ENCODE results near the gene GALNT4.
A peak's percentile ranks its signal among the peaks of the same experiment; 100 is the strongest.

DNA sequence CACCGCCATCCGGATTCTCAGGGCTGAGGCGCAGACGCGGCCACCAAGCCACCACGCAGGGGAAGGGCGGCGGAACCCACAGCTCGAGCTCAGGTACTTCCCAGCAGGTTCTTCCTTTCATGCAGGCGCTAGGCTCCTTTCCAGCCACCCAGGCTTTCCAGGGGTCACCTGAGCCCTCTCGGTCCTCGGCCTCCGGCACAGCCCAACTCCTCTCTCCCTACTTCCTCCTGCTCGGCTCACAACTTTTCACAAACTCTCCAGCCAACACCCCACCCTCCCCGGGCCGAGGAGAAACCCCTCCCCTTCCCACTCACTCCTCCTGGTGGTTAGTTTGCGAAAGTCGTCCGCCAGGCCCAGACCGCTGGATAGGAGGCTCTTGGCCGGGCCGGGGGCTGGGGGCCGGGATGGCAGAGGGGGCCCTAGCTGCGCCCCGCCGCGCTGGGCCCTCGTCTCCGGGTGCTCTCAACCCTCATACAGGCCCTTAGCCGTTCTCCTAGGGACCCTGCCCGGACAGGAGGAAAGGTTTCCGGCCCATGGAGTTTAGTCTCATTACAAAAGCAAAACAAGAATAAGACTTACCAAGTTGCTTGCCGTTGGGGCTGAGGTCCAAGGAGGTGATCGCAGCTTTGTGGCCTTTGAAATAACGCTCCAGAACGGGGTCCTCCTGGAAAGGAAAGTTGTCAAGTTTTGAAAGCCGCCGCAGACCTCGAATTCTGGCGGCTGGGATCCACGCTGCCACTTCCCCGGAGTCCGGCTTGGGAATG, at the start of gene GALNT4:
- 0 out of 4 replicates have a peak, but pooled peaks of 1 of the 2 experiments have one; percentile 31 for TF ChIP-seq SIN3A (IDR thresholded peaks at IDR 0.05; ENCODE audit: borderline replicate concordance in 2 of 2, control insufficient read depth in 1 of 2, low read depth in 2 of 2, low read length in 2 of 2)
- TF ChIP-seq, protein P1, sequence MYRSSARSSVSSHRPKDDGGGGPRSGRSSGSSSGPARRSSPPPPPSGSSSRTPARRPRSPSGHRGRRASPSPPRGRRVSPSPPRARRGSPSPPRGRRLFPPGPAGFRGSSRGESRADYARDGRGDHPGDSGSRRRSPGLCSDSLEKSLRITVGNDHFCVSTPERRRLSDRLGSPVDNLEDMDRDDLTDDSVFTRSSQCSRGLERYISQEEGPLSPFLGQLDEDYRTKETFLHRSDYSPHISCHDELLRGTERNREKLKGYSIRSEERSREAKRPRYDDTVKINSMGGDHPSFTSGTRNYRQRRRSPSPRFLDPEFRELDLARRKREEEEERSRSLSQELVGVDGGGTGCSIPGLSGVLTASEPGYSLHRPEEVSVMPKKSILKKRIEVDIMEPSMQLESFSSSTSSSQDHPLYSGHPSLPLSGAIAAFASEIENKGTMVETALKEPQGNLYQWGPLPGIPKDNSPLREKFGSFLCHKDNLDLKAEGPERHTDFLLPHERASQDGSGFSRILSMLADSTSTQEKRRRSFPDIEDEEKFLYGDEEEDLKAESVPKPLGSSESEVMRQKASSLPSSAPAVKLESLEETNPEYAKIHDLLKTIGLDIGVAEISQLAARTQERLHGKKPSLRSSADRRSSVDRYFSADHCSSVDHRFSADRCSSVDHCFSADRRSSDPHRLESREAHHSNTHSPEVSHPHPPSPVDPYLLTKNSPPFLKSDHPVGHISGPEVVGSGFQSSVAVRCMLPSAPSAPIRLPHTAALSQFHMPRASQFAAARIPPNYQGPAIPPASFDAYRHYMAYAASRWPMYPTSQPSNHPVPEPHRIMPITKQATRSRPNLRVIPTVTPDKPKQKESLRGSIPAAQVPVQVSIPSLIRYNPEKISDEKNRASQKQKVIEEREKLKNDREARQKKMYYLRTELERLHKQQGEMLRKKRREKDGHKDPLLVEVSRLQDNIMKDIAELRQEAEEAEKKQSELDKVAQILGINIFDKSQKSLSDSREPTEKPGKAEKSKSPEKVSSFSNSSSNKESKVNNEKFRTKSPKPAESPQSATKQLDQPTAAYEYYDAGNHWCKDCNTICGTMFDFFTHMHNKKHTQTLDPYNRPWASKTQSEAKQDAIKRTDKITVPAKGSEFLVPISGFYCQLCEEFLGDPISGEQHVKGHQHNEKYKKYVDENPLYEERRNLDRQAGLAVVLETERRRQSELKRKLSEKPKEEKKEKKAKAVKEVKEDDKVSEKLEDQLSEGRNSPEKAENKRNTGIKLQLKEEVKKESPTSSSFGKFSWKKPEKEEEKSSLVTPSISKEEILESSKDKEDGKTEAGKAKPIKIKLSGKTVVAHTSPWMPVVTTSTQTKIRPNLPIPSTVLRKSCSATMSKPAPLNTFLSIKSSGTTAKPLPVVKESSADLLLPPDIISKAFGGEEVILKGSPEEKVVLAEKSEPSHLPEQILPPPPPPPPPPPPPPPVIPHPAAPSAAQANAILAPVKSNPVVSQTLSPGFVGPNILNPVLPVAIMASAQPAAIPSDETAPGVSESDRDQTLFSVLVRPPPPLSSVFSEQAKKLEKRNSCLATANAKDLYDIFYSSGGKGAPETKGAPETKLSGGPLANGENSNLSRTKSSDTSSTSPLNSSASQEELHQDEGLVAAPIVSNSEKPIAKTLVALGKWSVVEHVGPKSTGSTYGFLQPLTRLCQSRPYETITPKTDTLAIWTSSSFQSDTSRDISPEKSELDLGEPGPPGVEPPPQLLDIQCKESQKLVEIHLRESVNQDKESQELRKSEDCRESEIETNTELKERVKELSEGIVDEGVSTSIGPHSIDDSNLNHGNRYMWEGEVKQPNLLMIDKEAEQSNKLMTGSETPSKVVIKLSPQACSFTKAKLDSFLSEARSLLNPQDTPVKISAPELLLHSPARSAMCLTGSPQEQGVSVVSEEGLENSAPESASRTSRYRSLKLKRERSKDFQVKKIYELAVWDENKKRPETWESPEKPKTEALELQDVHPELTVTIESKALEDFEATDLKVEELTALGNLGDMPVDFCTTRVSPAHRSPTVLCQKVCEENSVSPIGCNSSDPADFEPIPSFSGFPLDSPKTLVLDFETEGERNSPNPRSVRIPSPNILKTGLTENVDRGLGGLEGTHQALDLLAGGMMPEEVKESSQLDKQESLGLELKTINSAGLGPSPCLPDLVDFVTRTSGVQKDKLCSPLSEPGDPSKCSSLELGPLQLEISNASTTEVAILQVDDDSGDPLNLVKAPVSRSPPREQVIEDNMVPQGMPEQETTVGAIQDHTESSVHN (IDR thresholded peaks at IDR 0.05; ENCODE audit: borderline replicate concordance in 1 of 2, low read depth in 1 of 2) = no peak
- TF ChIP-seq, protein P2, sequence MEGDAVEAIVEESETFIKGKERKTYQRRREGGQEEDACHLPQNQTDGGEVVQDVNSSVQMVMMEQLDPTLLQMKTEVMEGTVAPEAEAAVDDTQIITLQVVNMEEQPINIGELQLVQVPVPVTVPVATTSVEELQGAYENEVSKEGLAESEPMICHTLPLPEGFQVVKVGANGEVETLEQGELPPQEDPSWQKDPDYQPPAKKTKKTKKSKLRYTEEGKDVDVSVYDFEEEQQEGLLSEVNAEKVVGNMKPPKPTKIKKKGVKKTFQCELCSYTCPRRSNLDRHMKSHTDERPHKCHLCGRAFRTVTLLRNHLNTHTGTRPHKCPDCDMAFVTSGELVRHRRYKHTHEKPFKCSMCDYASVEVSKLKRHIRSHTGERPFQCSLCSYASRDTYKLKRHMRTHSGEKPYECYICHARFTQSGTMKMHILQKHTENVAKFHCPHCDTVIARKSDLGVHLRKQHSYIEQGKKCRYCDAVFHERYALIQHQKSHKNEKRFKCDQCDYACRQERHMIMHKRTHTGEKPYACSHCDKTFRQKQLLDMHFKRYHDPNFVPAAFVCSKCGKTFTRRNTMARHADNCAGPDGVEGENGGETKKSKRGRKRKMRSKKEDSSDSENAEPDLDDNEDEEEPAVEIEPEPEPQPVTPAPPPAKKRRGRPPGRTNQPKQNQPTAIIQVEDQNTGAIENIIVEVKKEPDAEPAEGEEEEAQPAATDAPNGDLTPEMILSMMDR (IDR thresholded peaks at IDR 0.05 in 2 of 3, conservative IDR thresholded peaks at IDR 0.05 in 1 of 3; ENCODE audit: insufficient read depth in 2 of 3, low read depth in 1 of 3, low read length in 3 of 3) = peak; percentile 61 to 81 (median 74)
- no peak for TF ChIP-seq ZNF696 (CRISPR knock-in tag; conservative IDR thresholded peaks at IDR 0.05)
- TF ChIP-seq POLR2AphosphoS5 (IDR thresholded peaks at IDR 0.05; ENCODE audit: control insufficient read depth, insufficient read depth, low read depth, low read length) = peak; percentile 55
- no peak for TF ChIP-seq SNIP1 (IDR thresholded peaks at IDR 0.05; ENCODE audit: low read depth)
- TF ChIP-seq, protein P3, sequence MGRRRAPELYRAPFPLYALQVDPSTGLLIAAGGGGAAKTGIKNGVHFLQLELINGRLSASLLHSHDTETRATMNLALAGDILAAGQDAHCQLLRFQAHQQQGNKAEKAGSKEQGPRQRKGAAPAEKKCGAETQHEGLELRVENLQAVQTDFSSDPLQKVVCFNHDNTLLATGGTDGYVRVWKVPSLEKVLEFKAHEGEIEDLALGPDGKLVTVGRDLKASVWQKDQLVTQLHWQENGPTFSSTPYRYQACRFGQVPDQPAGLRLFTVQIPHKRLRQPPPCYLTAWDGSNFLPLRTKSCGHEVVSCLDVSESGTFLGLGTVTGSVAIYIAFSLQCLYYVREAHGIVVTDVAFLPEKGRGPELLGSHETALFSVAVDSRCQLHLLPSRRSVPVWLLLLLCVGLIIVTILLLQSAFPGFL (CRISPR knock-in tag; IDR thresholded peaks at IDR 0.05) = no peak
- no peak for TF ChIP-seq HMG20B (CRISPR knock-in tag; IDR thresholded peaks at IDR 0.05)
